SKM-1 (cell line): Measurements from ENCODE around the gene KLF18.
"Not testable (repeated sequence)": the region's sequence is repeated elsewhere in the genome, so short reads cannot be mapped to it uniquely, and the experiment has no call there.

Experiments
- DNase-seq: peaks from one replicate; lab custom pipeline; 2025; ENCODE audit not compliant: unreplicated experiment; lab: John Stamatoyannopoulos, UW

KLF18 gene

DNA sequence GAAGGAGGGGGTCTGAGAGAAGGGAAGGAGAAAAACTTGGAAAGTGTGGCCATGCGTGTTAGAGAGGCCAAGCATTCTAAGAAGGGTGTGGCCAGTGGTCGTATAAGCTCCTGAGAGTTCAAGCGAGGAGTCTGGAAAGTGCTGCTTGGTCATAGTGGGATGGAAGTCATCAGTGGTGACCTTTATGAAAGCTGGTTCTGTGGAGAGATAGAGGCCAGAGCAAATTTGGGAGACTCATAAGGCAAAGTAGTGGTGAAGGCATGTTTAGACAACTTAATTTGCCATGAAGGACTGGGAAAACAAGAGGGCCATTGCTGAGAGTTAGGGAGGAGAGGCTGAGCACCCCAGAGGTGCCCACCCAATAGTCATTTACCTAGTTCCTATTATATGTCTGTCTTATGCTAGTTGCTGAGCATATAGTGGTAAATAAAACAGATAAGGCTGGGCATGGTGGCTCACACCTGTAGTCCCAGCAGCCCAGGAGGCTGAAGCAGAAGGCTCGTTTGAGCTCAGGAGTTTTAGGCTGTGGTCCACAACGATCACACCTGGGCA is 21.0 kb downstream of the KLF18 start:
- DNase-seq = no peak

DNA sequence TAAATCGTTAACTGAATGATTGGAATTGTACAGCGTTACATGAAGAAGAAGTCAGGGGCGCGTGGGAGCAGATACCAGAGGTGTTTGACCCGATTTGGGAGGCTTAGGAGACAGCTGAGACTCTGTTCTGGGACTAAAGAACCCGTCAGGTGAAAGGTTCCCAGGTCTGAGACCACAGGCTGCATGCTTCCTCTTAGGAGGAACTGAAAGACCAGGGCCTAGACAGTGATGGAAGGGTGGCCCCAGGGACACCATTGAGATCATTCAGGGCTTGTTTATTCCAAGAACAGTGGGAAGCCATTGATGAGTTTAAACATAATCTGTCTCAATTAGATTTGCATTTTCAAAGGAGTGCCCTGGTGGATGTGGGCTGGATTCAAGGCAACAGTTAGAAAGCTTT is 21.9 kb downstream of the KLF18 start:
- DNase-seq = no peak

DNA sequence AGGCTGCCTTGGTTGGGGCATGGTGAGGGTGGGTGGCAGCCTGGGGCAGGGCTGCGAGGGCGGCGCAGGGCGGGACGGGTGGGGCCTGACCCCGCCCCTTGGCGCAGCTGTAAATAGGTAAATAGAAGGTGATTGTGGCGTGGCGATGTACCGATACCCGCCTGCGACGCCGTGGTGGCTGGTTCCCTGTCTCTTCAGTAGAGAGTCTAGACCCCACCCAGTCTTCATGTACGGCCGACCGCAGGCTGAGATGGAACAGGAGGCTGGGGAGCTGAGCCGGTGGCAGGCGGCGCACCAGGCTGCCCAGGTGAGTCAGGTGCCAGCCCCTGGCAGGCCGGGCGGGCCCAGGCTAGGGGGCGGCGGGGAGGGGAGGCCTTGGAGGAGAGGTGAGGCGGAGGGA is 22.7 kb downstream of the KLF18 start, which contains the start of gene KLF17:
Gene KLF17 (plus strand): TSS at position 140 of the 400 bp plus-strand sequence. CDS start 87 bp downstream, at position 227.
- DNase-seq = no peak

DNA sequence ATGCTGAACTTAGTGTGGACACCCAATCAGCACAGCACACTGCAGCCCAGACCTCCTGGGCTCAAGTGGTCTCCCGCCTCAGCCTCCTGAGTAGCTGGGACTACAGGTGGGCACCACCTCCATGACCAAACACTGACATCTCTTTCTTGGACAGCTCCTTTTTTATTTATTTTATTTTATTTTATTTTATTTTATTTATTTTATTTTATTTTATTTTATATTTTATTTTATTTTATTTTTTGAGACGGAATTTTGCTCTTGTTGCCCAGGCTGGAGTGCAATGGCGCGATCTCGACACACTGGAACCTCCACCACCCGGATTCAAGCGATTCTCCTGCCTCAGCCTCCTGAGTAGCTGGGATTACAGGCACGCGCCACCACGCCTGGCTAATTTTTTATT is 24.2 kb downstream of the KLF18 start:
- DNase-seq = not testable (repeated sequence)

DNA sequence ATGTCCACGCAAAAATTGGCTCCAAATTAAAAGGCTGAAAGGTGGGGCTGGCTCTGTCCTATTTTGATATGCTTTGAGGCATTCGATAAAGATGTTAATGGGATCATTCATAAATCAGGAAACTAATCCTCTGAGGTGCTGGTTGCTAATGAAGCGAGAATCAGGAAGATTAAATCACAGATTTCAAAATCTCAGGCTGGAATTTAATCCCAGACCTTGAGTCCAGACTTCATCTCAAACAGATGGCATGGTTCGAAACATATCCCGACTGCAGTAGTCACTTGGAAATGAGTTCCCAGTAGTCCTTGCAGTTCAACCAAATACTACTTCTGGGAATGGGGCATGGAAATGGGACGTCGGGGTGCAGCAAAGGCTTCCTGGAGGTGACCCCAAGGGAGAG is 27.3 kb downstream of the KLF18 start:
- DNase-seq = no peak

DNA sequence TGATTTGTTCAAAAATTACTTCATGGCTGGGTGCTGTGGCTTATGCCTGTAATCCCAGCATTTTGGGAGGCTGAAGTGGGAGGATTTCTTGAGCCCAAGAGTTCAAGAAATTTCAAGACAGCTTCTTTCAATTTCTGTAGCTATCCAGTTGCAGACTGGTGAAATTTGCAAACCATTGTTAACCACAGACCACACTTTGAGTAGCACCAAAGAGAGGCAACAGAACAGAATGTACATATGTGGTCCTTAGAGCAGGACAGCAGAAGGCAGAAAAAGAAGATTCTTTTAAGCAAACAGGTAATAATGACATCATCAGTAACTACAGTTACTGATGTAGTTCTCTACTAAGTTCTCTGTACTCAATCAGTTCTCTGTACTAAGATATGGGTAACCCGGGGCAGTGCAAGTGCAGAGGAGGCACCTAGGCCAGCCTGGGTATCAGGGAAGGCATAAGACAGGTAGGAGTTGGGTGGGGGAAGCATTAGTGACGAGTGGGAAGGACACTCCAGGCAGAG is 28.3 kb downstream of the KLF18 start:
- DNase-seq = no peak

GRCh38 chr1:44112486-44112885 is 28.9 kb downstream of the KLF18 start:
- no peak for DNase-seq

DNA sequence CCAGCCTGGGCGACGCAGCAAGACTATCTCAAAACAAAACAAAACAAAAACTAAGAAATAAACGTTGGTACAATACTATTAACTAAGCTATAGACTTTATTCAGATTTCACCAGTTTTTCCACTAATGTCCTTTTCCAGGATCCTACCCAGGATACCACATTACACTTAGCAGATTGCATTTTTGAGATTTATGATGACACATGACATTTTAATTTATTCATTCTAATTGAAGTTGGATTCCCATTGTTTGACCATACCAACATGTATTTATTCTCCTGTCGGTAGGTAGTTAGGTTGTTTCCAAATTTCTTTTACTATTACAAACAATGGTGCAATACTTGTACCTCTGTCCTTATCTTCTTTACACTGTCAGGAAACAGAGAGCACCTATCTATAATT is 29.6 kb downstream of the KLF18 start:
- DNase-seq = no peak

- DNase-seq = no peak
Measured at GRCh38 chr1:44110916-44111315, 30.5 kb downstream of the KLF18 start.

GRCh38 chr1:44108971-44109370 is 32.5 kb downstream of the KLF18 start:
- DNase-seq = no peak

GRCh38 chr1:44108241-44108640 is 33.2 kb downstream of the KLF18 start:
- DNase-seq = no peak

- no peak for DNase-seq
Measured at GRCh38 chr1:44105810-44106209, 35.6 kb downstream of the KLF18 start.

DNA sequence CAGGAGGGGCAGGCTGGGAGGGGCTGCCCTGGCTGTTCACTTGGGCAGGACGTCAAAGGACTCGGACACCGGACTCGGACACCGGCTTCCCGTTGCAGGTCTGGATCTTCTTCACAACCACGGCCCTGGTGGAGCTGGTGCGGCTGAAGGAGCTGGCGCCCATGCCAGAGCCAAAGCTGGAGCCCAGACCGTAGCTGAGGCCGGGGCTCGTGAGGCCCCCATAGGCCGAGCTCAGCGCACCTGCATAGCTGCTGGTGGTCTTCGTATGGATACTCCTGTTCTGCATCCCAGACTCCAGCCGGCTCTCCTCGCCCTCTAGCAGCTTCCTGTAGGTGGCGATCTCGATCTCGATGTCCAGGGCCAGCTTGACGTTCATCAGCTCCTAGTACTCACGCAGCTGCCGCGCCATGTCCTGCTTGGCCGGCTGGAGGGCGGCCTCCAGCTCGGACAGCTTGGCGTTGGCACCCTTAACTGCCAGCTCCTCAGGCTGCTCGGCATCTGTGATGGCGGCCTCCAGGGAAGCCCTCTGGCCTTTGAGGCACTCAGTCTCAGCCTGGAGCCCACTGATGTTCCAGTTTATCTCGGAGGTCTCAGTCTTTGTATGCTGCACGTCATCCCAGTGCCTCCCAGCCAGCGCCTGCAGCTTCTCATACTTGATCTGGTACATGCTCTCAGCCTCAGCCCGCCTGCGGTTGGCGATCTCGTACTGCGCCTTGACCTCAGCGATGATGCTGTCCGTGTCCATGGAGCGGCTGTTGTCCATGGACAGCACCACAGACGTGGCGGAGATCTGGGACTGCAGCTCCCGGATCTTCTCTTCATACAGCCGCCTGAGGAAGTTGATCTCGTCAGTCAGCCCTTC is 37.9 kb downstream of the KLF18 start:
- DNase-seq = no peak

DNA sequence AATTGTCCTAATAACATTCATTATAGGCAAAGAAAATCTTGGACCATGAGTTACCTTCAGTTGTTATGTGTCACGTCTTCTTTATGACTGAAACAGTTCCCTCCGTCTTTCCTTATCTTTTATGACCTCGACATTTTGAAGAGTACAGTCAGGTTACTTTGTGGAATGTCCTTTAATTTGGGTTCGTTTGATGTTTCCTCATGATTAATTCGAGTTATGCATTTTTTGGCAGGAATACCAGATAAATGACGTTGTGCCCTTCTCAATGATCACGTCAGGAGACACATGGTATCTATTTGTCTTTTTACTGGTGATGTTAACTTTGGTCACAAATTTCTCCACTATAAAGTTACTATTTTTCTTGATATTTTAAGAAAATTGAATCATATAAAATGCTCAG is 40.1 kb downstream of the KLF18 start:
- no peak for DNase-seq

GRCh38 chr1:44100183-44100868 is 41.1 kb downstream of the KLF18 start:
- DNase-seq = no peak

DNA sequence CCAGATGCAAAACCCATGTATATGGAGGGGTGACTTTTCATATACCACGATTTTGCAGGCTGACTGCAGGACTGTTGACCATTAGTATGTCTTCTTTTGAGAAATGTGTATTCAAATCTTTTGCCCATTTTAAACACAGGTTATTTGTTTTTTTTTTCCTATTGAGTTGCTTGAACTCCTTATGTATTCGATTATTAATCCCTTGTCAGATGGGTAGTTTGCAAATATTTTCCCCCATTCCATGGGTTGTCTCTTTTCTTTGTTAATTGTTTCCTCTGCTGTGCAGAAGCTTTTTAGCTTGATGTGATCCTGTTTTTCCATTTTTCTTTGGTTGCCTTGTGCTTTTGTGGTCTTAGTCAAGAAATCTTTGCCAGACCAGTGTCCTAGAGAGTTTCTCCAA is 47.4 kb downstream of the KLF18 start:
- DNase-seq = no peak

- DNase-seq = no peak
Measured at GRCh38 chr1:44090429-44091252, 50.8 kb downstream of the KLF18 start.

DNA sequence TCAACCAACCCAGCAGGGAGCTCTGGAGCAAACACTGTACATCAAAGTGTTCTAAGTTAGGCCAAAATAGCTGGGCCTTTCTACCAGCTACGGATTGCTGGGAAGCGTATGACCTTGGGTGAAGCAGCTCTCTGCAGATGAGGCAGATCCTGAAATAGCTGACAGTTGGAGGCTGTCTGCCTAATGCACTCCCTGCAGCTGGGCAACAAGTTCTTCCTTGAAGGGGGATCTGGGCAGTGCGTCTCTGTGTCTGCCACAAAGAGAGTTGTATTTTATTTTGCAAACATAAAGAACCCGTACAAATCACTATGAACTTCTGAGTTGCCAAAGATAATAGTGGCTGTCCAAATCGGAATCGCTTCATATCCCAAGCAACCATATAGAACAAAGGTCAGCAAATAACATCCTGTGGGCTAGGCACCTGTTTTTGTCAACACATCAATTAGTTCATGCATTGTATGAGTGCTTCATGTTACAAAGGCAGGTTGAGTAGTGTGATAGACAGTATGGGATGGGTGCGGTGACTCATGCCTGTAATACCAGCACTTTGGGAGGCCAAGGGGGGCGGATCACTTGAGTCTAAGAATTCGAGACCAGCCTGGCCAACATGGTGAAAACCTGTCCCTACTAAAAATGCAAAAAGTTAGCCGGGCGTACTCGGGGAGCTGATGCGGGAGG is 51.9 kb downstream of the KLF18 start:
- DNase-seq = no peak
